Retinal pigment epithelial cell (primary cell): ENCODE measurements around the gene SIRT3.
"Not testable (repeated sequence)": the region's sequence is repeated elsewhere in the genome, so short reads cannot be mapped to it uniquely, and the experiment has no call there.

Experiments
- DNase-seq: peaks from one replicate; pipeline ENCODE4 v3.0.0-alpha.2; 2010; ENCODE audit warnings: low read depth
- H3K4me3 ChIP-seq: 2 replicates; pipeline ENCODE4 v1.5.1; 2011; ENCODE audit warnings: mild to moderate bottlenecking, low read length, control low read depth, moderate library complexity
- CTCF ChIP-seq: conservative IDR thresholded peaks from 2 replicates; pipeline ENCODE4 v1.5.1; 2011; ENCODE audit warnings: low read depth, low read length, control low read depth, inconsistent platforms

Gene SIRT3

GRCh38 chr11:269146-269890, 33.2 kb upstream of the SIRT3 start:
- no peak for TF ChIP-seq CTCF
- DNase-seq = no peak
- peak overlapping the region; percentile 39 for H3K4me3 ChIP-seq

GRCh38 chr11:268716-269145, 32.6 kb upstream of the SIRT3 start:
- H3K4me3 ChIP-seq = peak overlapping the region; percentile 39
- TF ChIP-seq CTCF = peak; percentile 42
- DNase-seq = not testable (repeated sequence)

- H3K4me3 ChIP-seq = no peak overlapping the region
- no peak for TF ChIP-seq CTCF
- DNase-seq = no peak
Measured at GRCh38 chr11:267491-267994, 31.4 kb upstream of the SIRT3 start.

GRCh38 chr11:266676-267439, 30.7 kb upstream of the SIRT3 start:
- H3K4me3 ChIP-seq = no peak overlapping the region
- TF ChIP-seq CTCF = no peak
- DNase-seq = no peak

- no peak overlapping the region for H3K4me3 ChIP-seq
- no peak for TF ChIP-seq CTCF
- no peak for DNase-seq
Measured at GRCh38 chr11:261624-262023, 25.5 kb upstream of the SIRT3 start.

GRCh38 chr11:259413-259812, 23.3 kb upstream of the SIRT3 start:
- no peak for DNase-seq
- TF ChIP-seq CTCF = no peak
- H3K4me3 ChIP-seq = no peak overlapping the region
